RWPE1 (cell line): ENCODE measurements around the gene RNF146.
"Not testable (repeated sequence)": the region's sequence is repeated elsewhere in the genome, so short reads cannot be mapped to it uniquely, and the experiment has no call there.

ENCODE experiments used
- CTCF ChIA-PET: fragments of 350-600 bp; sonication (Branson Sonifier 250); formaldehyde crosslinking; extraction: SDS; loops from one replicate; lab custom pipeline; 2021; lab: Yijun Ruan, JAX
- POLR2A ChIA-PET: fragments of 400-600 bp; formaldehyde crosslinking; extraction: SDS; loops from one replicate; lab custom pipeline; 2020; ENCODE audit warnings: antibody characterized with exemption; ENCODE audit not compliant: low non-redundant PET; lab: Yijun Ruan, JAX
- DNase-seq: peaks from one replicate; pipeline ENCODE4 v3.0.0; 2012; ENCODE audit warnings: low spot score
- H3K27ac ChIP-seq: fragments of 450-650 bp; 2 replicates; pipeline ENCODE4 v1.5.1; 2017
- TF ChIP-seq, protein P1 (sequence below): fragments of 450-650 bp; conservative IDR thresholded peaks from 2 replicates; pipeline ENCODE4 v1.5.1; 2017; ENCODE audit warnings: low read depth, mild to moderate bottlenecking

Gene RNF146, protein sequence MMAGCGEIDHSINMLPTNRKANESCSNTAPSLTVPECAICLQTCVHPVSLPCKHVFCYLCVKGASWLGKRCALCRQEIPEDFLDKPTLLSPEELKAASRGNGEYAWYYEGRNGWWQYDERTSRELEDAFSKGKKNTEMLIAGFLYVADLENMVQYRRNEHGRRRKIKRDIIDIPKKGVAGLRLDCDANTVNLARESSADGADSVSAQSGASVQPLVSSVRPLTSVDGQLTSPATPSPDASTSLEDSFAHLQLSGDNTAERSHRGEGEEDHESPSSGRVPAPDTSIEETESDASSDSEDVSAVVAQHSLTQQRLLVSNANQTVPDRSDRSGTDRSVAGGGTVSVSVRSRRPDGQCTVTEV

DNA sequence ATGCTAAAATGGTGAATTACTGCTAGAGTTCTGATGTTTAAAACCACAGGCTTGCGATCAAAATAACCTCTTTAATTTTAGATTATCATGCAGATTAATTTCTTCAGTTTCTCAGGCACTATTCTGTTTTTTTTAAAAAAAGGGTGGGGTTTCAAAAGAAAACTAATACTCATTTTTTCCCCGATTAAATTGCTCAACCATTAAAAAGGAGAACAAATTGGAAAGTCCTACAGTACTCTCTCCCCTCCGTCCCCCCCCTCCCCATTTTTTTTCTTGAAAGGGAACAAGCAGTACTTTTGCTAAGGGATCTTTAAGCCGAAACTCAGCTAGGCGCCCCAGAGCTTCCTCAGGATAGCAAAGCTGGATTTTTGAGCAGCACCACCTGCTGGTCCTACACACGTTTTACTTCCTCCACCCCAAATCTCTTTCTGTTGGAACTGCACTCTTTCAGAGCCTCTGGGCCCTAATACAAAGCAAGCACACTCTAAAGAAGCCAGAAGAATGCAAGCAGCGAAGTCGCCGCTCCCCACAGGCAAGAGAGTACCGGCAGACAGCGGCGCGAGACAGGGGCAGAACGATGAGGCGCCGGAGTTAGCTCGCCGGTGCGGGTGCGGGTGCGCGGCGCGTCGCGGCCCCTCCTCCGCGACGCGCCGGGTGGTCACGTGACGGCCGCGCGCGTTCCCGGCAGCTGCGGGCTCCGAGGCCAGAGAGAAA lies at the start of gene RNF146:
RNF146 (plus strand) TSS at position 687 of the 714 bp plus-strand sequence. CDS start 13,475 bp downstream, outside the sequence.
- TF ChIP-seq, protein P1, sequence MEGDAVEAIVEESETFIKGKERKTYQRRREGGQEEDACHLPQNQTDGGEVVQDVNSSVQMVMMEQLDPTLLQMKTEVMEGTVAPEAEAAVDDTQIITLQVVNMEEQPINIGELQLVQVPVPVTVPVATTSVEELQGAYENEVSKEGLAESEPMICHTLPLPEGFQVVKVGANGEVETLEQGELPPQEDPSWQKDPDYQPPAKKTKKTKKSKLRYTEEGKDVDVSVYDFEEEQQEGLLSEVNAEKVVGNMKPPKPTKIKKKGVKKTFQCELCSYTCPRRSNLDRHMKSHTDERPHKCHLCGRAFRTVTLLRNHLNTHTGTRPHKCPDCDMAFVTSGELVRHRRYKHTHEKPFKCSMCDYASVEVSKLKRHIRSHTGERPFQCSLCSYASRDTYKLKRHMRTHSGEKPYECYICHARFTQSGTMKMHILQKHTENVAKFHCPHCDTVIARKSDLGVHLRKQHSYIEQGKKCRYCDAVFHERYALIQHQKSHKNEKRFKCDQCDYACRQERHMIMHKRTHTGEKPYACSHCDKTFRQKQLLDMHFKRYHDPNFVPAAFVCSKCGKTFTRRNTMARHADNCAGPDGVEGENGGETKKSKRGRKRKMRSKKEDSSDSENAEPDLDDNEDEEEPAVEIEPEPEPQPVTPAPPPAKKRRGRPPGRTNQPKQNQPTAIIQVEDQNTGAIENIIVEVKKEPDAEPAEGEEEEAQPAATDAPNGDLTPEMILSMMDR, result peak; percentile 82
- ChIA-PET CTCF (interaction anchor here (0.6 to 0.8 kb wide), 3 partner anchors 51 to 423 kb away, joined by 3 read pairs; no protein-coding TSS in a partner anchor), POLR2A (interaction anchor here (0.6 to 1.0 kb wide), 4 partner anchors 18 to 1477 kb away, joined by 3 to 16 read pairs (median 4); no protein-coding TSS in a partner anchor)

DNA sequence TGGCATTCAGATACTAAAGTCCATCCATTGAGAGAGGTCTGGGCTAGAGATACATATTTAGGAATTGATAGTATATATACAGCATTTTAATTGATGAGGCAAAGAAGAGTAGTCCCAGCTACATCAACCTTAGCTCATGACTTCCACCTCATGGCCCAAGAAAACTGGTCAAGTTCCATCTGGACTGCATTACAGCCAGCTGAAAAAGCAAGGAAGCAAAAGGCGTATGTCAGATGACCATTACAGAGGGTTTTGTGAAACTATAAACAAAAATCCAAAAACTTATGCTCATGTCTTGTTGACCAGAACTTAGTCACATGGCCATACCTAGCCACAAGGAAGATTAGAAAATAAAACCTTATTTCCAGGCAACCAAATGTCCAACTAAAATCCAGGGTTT lies 46.8 kb upstream of the RNF146 start:
- CTCF ChIA-PET, result no interaction called here
- TF ChIP-seq, protein P1, result no peak
- no peak overlapping the region for H3K27ac ChIP-seq
- no peak for DNase-seq
- POLR2A ChIA-PET, result no interaction called here

More for the DNA sequence above, at the start of gene RNF146:
- DNase-seq, result peak; percentile 80
- H3K27ac ChIP-seq, result peak within 1 kb of the TSS; percentile 95

DNA sequence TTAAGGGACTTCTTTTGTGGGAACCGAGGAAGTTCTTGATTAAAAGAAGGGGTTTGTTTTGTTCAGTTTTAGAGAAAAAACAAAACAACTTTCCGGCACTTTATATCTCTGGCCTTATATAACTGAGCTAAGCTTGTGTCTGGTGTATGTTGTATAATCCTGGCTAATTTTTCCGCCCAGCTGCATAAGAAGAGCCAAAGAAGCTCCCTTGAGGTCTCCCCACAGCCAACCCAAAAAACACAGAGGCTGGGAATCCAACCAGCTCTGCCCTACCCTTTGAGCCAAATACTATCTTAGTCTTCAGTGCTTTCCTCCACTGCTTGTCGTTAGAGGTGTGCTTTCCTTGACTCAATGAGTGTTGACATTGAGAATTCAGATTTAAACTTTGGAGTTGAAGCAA lies 45.5 kb upstream of the RNF146 start:
- H3K27ac ChIP-seq, result no peak overlapping the region
- POLR2A ChIA-PET, result no interaction called here
- CTCF ChIA-PET, result interaction anchor here (0.6 kb wide), 1 partner anchor 21 kb away, joined by 6 read pairs; no protein-coding TSS in a partner anchor
- DNase-seq, result no peak
- TF ChIP-seq, protein P1, result no peak

DNA sequence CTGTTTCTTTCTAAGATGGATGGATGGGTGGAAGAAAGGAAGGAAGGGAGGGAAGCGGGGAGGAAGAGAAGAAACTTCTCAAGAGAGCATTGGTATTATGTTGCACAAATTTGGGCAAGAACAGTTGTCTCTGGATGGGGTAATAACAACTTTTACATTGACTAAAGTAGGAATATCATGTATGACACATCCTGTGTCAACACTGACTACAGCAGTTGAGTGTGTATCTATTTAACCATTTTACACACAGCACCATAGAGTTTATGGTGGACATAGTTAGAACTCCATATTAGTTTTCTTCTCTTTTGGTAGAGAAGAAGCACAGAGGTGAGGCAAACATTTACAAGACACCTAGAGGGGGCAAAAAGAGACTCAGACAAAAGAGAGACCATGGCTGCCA lies 44.2 kb upstream of the RNF146 start:
- CTCF ChIA-PET, result no interaction called here
- no peak for DNase-seq
- POLR2A ChIA-PET, result no interaction called here
- TF ChIP-seq, protein P1, result no peak
- no peak overlapping the region for H3K27ac ChIP-seq

DNA sequence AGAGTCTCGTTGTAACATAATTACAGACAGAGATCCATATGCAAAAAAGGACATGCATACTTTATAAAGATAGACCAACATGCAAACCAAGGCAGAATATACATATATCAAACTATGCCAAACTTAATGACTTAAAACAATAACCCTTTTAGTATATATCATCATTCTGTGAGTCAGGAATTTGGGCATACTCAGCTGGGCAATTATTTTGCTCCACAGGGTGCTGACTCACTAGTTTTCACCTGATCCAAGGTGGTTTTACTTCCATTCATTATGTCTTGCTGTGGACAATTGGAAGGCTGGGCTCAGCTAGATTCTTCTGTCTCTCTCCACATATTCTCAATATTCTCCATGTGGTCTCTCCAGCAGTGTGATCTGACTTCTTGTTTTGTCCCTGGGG lies 41.2 kb upstream of the RNF146 start:
- POLR2A ChIA-PET, result no interaction called here

DNA sequence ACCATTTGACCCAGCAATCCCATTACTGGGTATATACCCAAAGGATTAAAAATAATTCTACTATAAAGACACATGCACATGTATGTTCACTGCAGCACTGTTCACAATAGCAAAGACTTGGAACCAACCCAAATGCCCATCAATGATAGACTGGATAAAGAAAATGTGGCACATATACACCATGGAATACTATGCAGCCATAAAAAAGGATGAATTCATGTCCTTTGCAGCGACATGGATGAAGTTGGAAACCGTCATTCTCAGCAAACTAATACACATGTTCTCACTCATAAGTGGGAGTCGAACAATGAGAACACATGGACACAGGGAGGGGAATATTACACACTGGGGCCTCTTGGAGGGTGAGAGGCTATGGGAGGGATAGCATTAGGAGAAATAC lies 32.8 kb upstream of the RNF146 start:
- DNase-seq, H3K27ac ChIP-seq, CTCF ChIA-PET, POLR2A ChIA-PET: not testable (repeated sequence)

More for the DNA sequence above, 41.2 kb upstream of the RNF146 start:
- TF ChIP-seq, protein P1, result no peak
- no peak for DNase-seq
- H3K27ac ChIP-seq, result no peak overlapping the region
- CTCF ChIA-PET, result no interaction called here
